Hepatocyte (in vitro differentiated cells): Measurements from ENCODE around the gene TIAM1. TPM values are rescaled to one million over a fixed set of nuclear protein-coding genes. Genes with fewer than 3 reads are reported as not detected.

Source experiments
- DNase-seq: peaks from one replicate; pipeline ENCODE4 v3.0.0-alpha.2; 2016; ENCODE audit warnings: low spot score
- H2AFZ ChIP-seq: fragments of 200-600 bp; sonication (generic); 2 replicates; pipeline ENCODE4 v1.6.0; 2016; ENCODE audit warnings: antibody characterized with exemption, mild to moderate bottlenecking
- H3K27ac ChIP-seq: fragments of 200-600 bp; sonication (generic); 2 replicates; pipeline ENCODE4 v1.5.1; 2016; ENCODE audit warnings: mild to moderate bottlenecking
- H3K27me3 ChIP-seq: fragments of 200-600 bp; sonication (generic); 2 replicates; pipeline ENCODE4 v1.6.1; 2016
- H3K36me3 ChIP-seq: fragments of 200-600 bp; sonication (generic); replicated peaks from 2 replicates; pipeline ENCODE4 v1.5.1; 2016; ENCODE audit warnings: low read depth; ENCODE audit not compliant: insufficient read depth
- H3K4me1 ChIP-seq: fragments of 200-600 bp; sonication (generic); 2 replicates; pipeline ENCODE4 v1.5.1; 2016; ENCODE audit warnings: mild to moderate bottlenecking, moderate library complexity; ENCODE audit not compliant: insufficient read depth
- H3K4me2 ChIP-seq: fragments of 200-600 bp; sonication (generic); 2 replicates; pipeline ENCODE4 v1.6.0; 2016
- H3K4me3 ChIP-seq: fragments of 200-600 bp; sonication (generic); 2 replicates; pipeline ENCODE4 v1.5.1; 2016; ENCODE audit warnings: mild to moderate bottlenecking
- H3K79me2 ChIP-seq: fragments of 200-600 bp; sonication (generic); 2 replicates; pipeline ENCODE4 v1.6.0; 2017; ENCODE audit warnings: mild to moderate bottlenecking
- H3K9me2 ChIP-seq: fragments of 200-600 bp; sonication (generic); replicated peaks from 2 replicates; pipeline ENCODE4 v1.6.0; 2017; ENCODE audit warnings: mild to moderate bottlenecking; ENCODE audit not compliant: insufficient read depth
- H3K9me3 ChIP-seq: fragments of 200-600 bp; sonication (generic); 2 replicates; pipeline ENCODE4 v1.5.1; 2016; ENCODE audit warnings: low read depth, mild to moderate bottlenecking
- H4K20me1 ChIP-seq: fragments of 200-600 bp; sonication (generic); 2 replicates; pipeline ENCODE4 v1.6.0; 2016; ENCODE audit warnings: mild to moderate bottlenecking; ENCODE audit not compliant: insufficient read depth, poor library complexity, severe bottlenecking
- EZH2 ChIP-seq: fragments of 200-600 bp; sonication (generic); IDR thresholded peaks from 2 replicates; pipeline ENCODE4 v1.6.1; 2016; ENCODE audit warnings: antibody characterized with exemption, mild to moderate bottlenecking, borderline replicate concordance
- EZH2phosphoT487 ChIP-seq: fragments of 200-600 bp; sonication (generic); IDR thresholded peaks from one replicate; pipeline ENCODE4 v1.6.1; 2018; ENCODE audit warnings: antibody characterized with exemption, mild to moderate bottlenecking, low read depth, moderate library complexity; ENCODE audit not compliant: unreplicated experiment, severe bottlenecking
- WGBS: methylation state at CpG from one replicate; pipeline ENCODE4 v1.1.6; 2016; ENCODE audit warnings: low lambda C conversion rate; ENCODE audit errors: missing lambda C conversion rate; 5-methylcytosine and 5-hydroxymethylcytosine counted together
- polyA plus RNA-seq: library from polyadenylated mRNA; unstranded; fragments of >200 nt; fragmentation: Nextera tagmentation; extraction: Ambion mirVana; gene quantifications from 2 replicates; pipeline ENCODE4 v1.2.1, GENCODE V29; 2016
- total RNA-seq: library from RNA; depleted of rRNA; stranded (reverse); fragments of >200 nt; gene quantifications from 2 replicates; pipeline ENCODE4 v1.2.3, GENCODE V29; 2014
- TF ChIP-seq, protein P1 (sequence below): fragments of 200-600 bp; sonication (generic); IDR thresholded peaks from 2 replicates; pipeline ENCODE4 v1.5.1; 2016; ENCODE audit warnings: antibody characterized with exemption, mild to moderate bottlenecking; ENCODE audit not compliant: poor library complexity

Gene TIAM1
- total and polyA plus RNA-seq, 2 experiments from 2014 or later = 8.8 TPM

DNA sequence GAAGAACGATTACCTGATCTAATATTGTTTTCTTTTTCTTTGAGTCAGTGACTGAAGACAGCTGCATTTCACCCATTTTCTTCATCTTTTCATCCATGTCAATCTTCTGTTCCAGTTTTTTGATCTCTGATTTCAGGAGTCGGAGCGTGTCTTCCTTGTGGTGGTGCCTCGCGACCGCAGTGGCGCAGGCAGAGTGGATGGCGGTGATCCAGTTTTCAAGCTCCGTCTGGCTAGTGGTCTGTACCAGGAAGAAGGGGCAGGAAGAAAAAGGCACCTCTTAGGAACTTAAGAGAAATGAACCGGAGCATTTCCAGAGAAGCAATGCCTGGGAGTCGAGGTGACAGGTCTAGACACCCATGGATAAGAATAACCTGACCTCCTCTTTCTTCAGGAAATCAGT lies 118.3 kb downstream of the TIAM1 start:
- Histone ChIP-seq H3K4me2 (no peak overlapping the region), H3K27me3 (no peaks in the 10 kb centered on the region), H2AFZ (no peak overlapping the region), H3K27ac (no peak overlapping the region), H4K20me1 (no peaks in the 10 kb centered on the region), H3K4me1 (peaks cover 8% of the 10 kb centered on the region), H3K36me3 (no peaks in the 10 kb centered on the region), H3K9me2 (no peaks in the 10 kb centered on the region), H3K9me3 (no peaks in the 10 kb centered on the region), H3K4me3 (no peak overlapping the region), H3K79me2 (no peaks in the 10 kb centered on the region)
- no peak for TF ChIP-seq EZH2
- TF ChIP-seq, protein P1, sequence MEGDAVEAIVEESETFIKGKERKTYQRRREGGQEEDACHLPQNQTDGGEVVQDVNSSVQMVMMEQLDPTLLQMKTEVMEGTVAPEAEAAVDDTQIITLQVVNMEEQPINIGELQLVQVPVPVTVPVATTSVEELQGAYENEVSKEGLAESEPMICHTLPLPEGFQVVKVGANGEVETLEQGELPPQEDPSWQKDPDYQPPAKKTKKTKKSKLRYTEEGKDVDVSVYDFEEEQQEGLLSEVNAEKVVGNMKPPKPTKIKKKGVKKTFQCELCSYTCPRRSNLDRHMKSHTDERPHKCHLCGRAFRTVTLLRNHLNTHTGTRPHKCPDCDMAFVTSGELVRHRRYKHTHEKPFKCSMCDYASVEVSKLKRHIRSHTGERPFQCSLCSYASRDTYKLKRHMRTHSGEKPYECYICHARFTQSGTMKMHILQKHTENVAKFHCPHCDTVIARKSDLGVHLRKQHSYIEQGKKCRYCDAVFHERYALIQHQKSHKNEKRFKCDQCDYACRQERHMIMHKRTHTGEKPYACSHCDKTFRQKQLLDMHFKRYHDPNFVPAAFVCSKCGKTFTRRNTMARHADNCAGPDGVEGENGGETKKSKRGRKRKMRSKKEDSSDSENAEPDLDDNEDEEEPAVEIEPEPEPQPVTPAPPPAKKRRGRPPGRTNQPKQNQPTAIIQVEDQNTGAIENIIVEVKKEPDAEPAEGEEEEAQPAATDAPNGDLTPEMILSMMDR = no peak
- no peak for TF ChIP-seq EZH2phosphoT487
- DNase-seq = no peak
- 97% methylated on average over 11 of the region's 11 CpGs for WGBS

DNA sequence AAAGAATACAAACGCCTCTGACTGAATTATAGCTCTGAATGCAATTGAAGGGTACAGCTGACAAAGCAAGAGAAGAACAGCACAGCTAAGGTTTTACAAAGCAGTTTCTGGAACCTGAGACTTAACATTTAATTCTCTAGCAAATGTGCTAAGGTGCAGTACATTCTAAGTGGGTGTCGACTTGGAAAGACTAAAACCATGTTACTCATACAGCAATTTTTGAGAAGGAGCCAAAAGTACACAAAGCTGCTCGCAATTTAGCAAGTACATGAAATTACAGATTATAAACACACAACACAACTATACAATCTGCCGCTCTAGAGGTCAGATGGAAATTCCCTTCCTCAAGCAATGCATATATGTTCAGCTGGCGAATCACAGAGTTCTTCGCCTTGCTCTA lies 121.9 kb downstream of the TIAM1 start:
- Histone ChIP-seq H3K79me2 (no peaks in the 10 kb centered on the region), H3K36me3 (no peaks in the 10 kb centered on the region), H3K9me2 (no peaks in the 10 kb centered on the region), H4K20me1 (no peaks in the 10 kb centered on the region), H3K9me3 (no peaks in the 10 kb centered on the region), H3K27me3 (no peaks in the 10 kb centered on the region), H3K4me3 (no peak overlapping the region), H2AFZ (no peak overlapping the region), H3K4me1 (peaks cover 14% of the 10 kb centered on the region), H3K4me2 (no peak overlapping the region), H3K27ac (peak overlapping the region; percentile 21)
- TF ChIP-seq EZH2 (no peak), EZH2phosphoT487 (no peak)
- TF ChIP-seq, protein P1 = no peak
- WGBS = 75% methylated on average over 6 of the region's 6 CpGs
- DNase-seq = no peak

DNA sequence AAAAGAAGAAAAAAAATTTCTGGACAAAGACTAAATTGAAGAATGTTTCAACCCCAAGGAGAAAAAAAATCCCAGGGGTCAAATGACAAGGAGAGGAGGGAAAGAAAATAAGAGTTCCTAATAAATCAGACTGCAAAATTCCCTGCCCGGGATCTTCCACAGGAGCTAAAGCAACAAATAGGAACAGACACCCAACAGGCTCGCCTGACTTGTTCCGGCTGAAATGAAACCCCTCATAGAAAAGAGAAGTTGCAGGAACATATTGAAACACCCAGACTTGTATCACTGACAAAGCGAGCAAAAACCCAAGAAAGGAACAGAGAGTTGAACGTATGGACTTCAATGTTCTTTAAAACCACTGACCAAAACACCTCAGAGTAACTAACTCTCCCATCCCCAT lies 123.0 kb downstream of the TIAM1 start:
- H3K9me2 ChIP-seq = no peaks in the 10 kb centered on the region
- DNase-seq = no peak
- no peak overlapping the region for H2AFZ ChIP-seq
- TF ChIP-seq, protein P1 = no peak
- TF ChIP-seq EZH2phosphoT487 (no peak), EZH2 (no peak)
- H3K27me3 ChIP-seq = no peaks in the 10 kb centered on the region
- H3K4me2 ChIP-seq = no peak overlapping the region
- H3K4me3 ChIP-seq = no peak overlapping the region
- peaks cover 14% of the 10 kb centered on the region for H3K4me1 ChIP-seq
- no peaks in the 10 kb centered on the region for H4K20me1 ChIP-seq
- no peaks in the 10 kb centered on the region for H3K36me3 ChIP-seq
- H3K79me2 ChIP-seq = no peaks in the 10 kb centered on the region
- H3K9me3 ChIP-seq = no peaks in the 10 kb centered on the region
- peak overlapping the region; percentile 51 for H3K27ac ChIP-seq
- WGBS = 84% methylated on average over 5 of the region's 5 CpGs

DNA sequence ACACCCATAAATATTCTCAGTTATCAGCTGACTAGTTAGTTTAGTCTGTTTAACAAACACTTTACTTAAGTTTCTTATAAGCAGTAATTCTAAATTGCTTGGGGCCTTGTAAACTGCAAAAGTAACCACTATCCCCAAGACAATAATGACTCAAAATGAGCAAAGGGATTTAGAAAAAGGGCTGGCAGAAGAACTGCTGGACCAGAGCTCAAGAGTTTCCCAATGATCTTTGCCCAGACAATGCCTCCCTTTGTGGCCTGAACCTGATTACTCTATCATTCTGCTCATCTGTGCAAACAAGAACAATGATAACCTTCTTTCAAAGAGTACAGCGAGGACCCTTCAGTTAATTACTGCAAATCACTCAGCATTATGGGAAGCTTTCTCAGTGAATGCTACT lies 123.5 kb downstream of the TIAM1 start:
- Histone ChIP-seq H3K27ac (peak overlapping the region; percentile 51), H3K4me1 (peaks cover 14% of the 10 kb centered on the region), H3K79me2 (no peaks in the 10 kb centered on the region), H4K20me1 (no peaks in the 10 kb centered on the region), H3K36me3 (no peaks in the 10 kb centered on the region), H2AFZ (no peak overlapping the region), H3K9me2 (no peaks in the 10 kb centered on the region), H3K4me2 (no peak overlapping the region), H3K27me3 (no peaks in the 10 kb centered on the region), H3K4me3 (no peak overlapping the region), H3K9me3 (no peaks in the 10 kb centered on the region)
- TF ChIP-seq, protein P1 = no peak
- no peak for TF ChIP-seq EZH2
- no peak for TF ChIP-seq EZH2phosphoT487
- 35% methylated on average over 1 of the region's 1 CpG for WGBS
- peak; percentile 19 for DNase-seq
